ENCODE data around the gene ADGRF3.

The ADGRF3 gene, protein sequence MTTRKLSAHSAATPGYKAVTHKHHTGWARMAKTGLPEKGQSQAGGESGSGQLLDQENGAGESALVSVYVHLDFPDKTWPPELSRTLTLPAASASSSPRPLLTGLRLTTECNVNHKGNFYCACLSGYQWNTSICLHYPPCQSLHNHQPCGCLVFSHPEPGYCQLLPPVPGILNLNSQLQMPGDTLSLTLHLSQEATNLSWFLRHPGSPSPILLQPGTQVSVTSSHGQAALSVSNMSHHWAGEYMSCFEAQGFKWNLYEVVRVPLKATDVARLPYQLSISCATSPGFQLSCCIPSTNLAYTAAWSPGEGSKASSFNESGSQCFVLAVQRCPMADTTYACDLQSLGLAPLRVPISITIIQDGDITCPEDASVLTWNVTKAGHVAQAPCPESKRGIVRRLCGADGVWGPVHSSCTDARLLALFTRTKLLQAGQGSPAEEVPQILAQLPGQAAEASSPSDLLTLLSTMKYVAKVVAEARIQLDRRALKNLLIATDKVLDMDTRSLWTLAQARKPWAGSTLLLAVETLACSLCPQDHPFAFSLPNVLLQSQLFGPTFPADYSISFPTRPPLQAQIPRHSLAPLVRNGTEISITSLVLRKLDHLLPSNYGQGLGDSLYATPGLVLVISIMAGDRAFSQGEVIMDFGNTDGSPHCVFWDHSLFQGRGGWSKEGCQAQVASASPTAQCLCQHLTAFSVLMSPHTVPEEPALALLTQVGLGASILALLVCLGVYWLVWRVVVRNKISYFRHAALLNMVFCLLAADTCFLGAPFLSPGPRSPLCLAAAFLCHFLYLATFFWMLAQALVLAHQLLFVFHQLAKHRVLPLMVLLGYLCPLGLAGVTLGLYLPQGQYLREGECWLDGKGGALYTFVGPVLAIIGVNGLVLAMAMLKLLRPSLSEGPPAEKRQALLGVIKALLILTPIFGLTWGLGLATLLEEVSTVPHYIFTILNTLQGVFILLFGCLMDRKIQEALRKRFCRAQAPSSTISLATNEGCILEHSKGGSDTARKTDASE

GRCh38 chr2:26346454-26347053 lies at the start of gene ADGRF3:
TSS of gene ADGRF3 (minus strand) at chr2:26346789. CDS start at chr2:26346234, 555 bp downstream.
- peak within 1 kb of the TSS; percentile 88 for H2AFZ ChIP-seq (ENCODE audit: low read depth, low read length)
- peak within 1 kb of the TSS; percentile 85 for H3K9ac ChIP-seq (ENCODE audit: low read depth, low read length)
- peak within 1 kb of the TSS; percentile 80 to 86 for H3K4me3 ChIP-seq (ENCODE audit: low read depth in 1 of 2, low read length in 2 of 2)
- TF ChIP-seq EZH2 (IDR thresholded peaks at IDR 0.05; ENCODE audit: borderline replicate concordance, low read depth, low read length, severe bottlenecking): no peak
- no peak for TF ChIP-seq CTCF (IDR thresholded peaks at IDR 0.05; ENCODE audit: borderline replicate concordance, extremely low read depth, low read length, poor library complexity, severe bottlenecking)
- H3K9me3 ChIP-seq (ENCODE audit: insufficient read depth, low read length, severe bottlenecking): no peaks in the 10 kb centered on the region
- DNase-seq: peak; percentile 83
- H4K20me1 ChIP-seq (ENCODE audit: insufficient read depth, low read length): peaks cover 21% of the 10 kb centered on the region; the same call in 1 of the 2 replicates
- H3K4me1 ChIP-seq (ENCODE audit: insufficient read depth, low read length): peaks cover 33% of the 10 kb centered on the region
- no peaks in the 10 kb centered on the region; the same call in none of the 2 replicates for H3K36me3 ChIP-seq (ENCODE audit: insufficient read depth, low read length)
- peak; percentile 59 for ATAC-seq (ENCODE audit: insufficient read depth, low read depth)
- peaks cover 77% of the 10 kb centered on the region for H3K79me2 ChIP-seq (ENCODE audit: insufficient read depth, low read length)
- H3K27ac ChIP-seq (ENCODE audit: low read length): peak within 1 kb of the TSS; percentile 93
- H3K27me3 ChIP-seq (ENCODE audit: insufficient read depth, low read length, poor library complexity): no peaks in the 10 kb centered on the region
- H3K4me2 ChIP-seq (ENCODE audit: insufficient read depth, low read length): peak within 1 kb of the TSS; percentile 84

DNA sequence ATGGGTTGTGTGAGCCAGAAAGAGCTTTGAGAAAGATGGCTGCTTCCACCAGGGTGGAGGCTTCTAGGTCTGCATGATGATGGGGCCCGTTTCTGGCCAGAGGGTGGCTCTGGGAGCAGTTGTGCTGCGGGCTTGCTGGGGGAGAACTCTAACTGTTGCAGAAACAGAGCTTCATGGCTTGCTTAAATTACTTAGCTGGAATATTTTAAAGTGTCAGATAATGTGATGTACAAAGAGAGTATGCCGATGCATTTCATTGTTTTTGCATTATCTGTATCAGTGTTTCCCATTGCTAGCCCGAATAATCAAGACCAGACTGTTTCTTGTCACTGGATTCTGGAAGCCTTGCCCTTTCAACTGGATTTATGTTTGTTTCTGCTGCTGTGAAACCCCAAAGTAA lies 48.8 kb upstream of the ADGRF3 start:
- Histone ChIP-seq H3K27ac (ENCODE audit: low read length) (no peak overlapping the region), H4K20me1 (ENCODE audit: insufficient read depth, low read length) (no peaks in the 10 kb centered on the region), H3K9me3 (ENCODE audit: insufficient read depth, low read length, severe bottlenecking) (no peaks in the 10 kb centered on the region), H2AFZ (ENCODE audit: low read depth, low read length) (no peak overlapping the region), H3K27me3 (ENCODE audit: insufficient read depth, low read length, poor library complexity) (no peaks in the 10 kb centered on the region), H3K9ac (ENCODE audit: low read depth, low read length) (no peak overlapping the region), H3K4me3 (ENCODE audit: low read depth in 1 of 2, low read length in 2 of 2) (no peak overlapping the region), H3K4me2 (ENCODE audit: insufficient read depth, low read length) (no peak overlapping the region), H3K4me1 (ENCODE audit: insufficient read depth, low read length) (no peaks in the 10 kb centered on the region), H3K79me2 (ENCODE audit: insufficient read depth, low read length) (no peaks in the 10 kb centered on the region), H3K36me3 (ENCODE audit: insufficient read depth, low read length) (peaks cover 14% of the 10 kb centered on the region; the same call in 1 of the 2 replicates)
- ATAC-seq (ENCODE audit: insufficient read depth, low read depth) (no peak), DNase-seq (no peak)
- TF ChIP-seq EZH2 (IDR thresholded peaks at IDR 0.05; ENCODE audit: borderline replicate concordance, low read depth, low read length, severe bottlenecking): no peak
- TF ChIP-seq CTCF (IDR thresholded peaks at IDR 0.05; ENCODE audit: borderline replicate concordance, extremely low read depth, low read length, poor library complexity, severe bottlenecking): no peak

DNA sequence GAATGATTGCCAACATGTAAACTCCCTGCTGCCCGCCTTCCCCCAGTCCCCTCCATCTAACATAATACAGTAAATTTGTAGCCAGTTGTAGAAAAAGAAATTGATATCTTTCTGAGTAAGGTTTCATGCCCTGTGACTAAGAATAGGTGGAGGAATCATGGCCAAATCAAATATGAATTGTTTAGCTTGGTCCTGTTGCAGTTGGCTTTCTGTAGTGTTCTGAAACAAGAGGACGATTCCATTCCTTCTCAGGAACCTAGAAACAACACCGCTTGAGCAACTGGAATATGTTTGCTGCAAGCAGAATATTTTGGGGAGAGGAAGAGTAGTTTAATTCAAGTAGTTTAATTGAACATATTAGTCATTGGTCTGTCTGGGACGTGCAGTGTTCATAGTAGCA lies 48.1 kb upstream of the ADGRF3 start:
- Histone ChIP-seq H3K4me2 (ENCODE audit: insufficient read depth, low read length) (no peak overlapping the region), H3K27me3 (ENCODE audit: insufficient read depth, low read length, poor library complexity) (no peaks in the 10 kb centered on the region), H3K4me3 (ENCODE audit: low read depth in 1 of 2, low read length in 2 of 2) (no peak overlapping the region), H3K27ac (ENCODE audit: low read length) (no peak overlapping the region), H3K79me2 (ENCODE audit: insufficient read depth, low read length) (no peaks in the 10 kb centered on the region), H3K9me3 (ENCODE audit: insufficient read depth, low read length, severe bottlenecking) (no peaks in the 10 kb centered on the region), H3K9ac (ENCODE audit: low read depth, low read length) (no peak overlapping the region), H3K4me1 (ENCODE audit: insufficient read depth, low read length) (no peaks in the 10 kb centered on the region), H4K20me1 (ENCODE audit: insufficient read depth, low read length) (no peaks in the 10 kb centered on the region), H2AFZ (ENCODE audit: low read depth, low read length) (no peak overlapping the region), H3K36me3 (ENCODE audit: insufficient read depth, low read length) (peaks cover 20% of the 10 kb centered on the region)
- no peak for TF ChIP-seq CTCF (IDR thresholded peaks at IDR 0.05; ENCODE audit: borderline replicate concordance, extremely low read depth, low read length, poor library complexity, severe bottlenecking)
- TF ChIP-seq EZH2 (IDR thresholded peaks at IDR 0.05; ENCODE audit: borderline replicate concordance, low read depth, low read length, severe bottlenecking): no peak
- no peak for ATAC-seq (ENCODE audit: insufficient read depth, low read depth)
- DNase-seq: no peak

Measured in DND-41 (cell line).